Brain microvascular endothelial cell (primary cell): ENCODE measurements around the gene CPNE1.

ENCODE experiments used
- DNase-seq: peaks from one replicate; pipeline ENCODE4 v3.0.0-alpha.2; 2020
- H3K27ac ChIP-seq: fragments of 250-450 bp; sonication (Bioruptor Pico); 2 replicates; pipeline ENCODE4 v1.5.1; 2020; ENCODE audit warnings: mild to moderate bottlenecking, moderate library complexity
- H3K27me3 ChIP-seq: fragments of 250-450 bp; sonication (Bioruptor Pico); replicated peaks from 2 replicates; pipeline ENCODE4 v1.5.1; 2020; ENCODE audit warnings: mild to moderate bottlenecking
- H3K36me3 ChIP-seq: fragments of 250-450 bp; sonication (Bioruptor Pico); replicated peaks from 2 replicates; pipeline ENCODE4 v1.5.1; 2020; ENCODE audit warnings: mild to moderate bottlenecking
- H3K4me3 ChIP-seq: 2 replicates; pipeline ENCODE4 v1.5.1; 2011; ENCODE audit warnings: low read depth, mild to moderate bottlenecking, control low read depth, low read length, moderate library complexity
- in situ Hi-C: cut with HindIII; loops from 2 replicates; pipeline ENCODE4 v1.10.0; 2017; ENCODE audit warnings: low sequenced_read_pairs, low pct_ligation_motif_present
- TF ChIP-seq, protein P1 (sequence below): IDR thresholded peaks from 2 replicates; pipeline ENCODE4 v1.5.1; 2011; ENCODE audit warnings: low read depth, mild to moderate bottlenecking, moderate library complexity, low read length, control low read depth, inconsistent platforms; ENCODE audit errors: missing control alignments

Gene CPNE1

GRCh38 chr20:35681960-35682359 lies 17.3 kb upstream of the CPNE1 start:
- Histone ChIP-seq H3K27me3 (no peaks in the 10 kb centered on the region), H3K4me3 (no peak overlapping the region), H3K27ac (no peak overlapping the region), H3K36me3 (peaks cover 4% of the 10 kb centered on the region)
- no peak for DNase-seq
- TF ChIP-seq, protein P1, sequence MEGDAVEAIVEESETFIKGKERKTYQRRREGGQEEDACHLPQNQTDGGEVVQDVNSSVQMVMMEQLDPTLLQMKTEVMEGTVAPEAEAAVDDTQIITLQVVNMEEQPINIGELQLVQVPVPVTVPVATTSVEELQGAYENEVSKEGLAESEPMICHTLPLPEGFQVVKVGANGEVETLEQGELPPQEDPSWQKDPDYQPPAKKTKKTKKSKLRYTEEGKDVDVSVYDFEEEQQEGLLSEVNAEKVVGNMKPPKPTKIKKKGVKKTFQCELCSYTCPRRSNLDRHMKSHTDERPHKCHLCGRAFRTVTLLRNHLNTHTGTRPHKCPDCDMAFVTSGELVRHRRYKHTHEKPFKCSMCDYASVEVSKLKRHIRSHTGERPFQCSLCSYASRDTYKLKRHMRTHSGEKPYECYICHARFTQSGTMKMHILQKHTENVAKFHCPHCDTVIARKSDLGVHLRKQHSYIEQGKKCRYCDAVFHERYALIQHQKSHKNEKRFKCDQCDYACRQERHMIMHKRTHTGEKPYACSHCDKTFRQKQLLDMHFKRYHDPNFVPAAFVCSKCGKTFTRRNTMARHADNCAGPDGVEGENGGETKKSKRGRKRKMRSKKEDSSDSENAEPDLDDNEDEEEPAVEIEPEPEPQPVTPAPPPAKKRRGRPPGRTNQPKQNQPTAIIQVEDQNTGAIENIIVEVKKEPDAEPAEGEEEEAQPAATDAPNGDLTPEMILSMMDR = no peak
- in situ Hi-C loops = no loop called here

DNA sequence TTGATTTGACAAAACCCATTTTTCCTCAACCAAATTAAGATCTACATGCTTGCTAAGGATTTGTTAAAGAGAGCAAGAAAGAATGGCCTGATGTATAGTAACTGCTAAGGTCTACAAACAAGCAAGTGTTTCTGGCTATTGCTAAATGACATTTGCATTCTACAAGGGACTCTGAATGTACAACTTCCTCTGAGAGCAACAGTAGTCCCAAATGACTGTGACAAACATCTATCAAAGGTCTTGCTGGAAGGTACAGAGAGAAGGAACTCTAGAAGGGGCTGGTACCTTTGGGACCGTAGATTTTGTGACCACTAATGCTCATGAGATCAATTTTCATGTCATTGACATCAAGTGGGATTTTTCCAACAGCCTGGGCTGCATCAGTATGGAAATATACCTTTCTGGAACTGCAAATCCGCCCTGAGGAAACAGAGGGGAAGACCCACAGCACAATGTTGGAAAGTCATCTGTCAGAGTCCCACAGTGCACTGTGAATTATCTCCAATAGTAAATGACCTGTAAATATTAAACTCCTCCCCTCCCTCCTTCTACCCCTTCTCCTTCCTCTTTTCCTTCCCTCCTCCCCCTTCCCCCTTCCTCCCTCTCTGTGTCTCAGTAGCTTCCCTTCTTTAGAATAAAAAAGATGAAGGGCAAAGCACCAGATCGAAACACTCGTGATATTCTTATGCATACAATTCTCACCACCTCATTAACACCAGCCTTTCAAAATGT lies 15.9 kb upstream of the CPNE1 start:
- in situ Hi-C loops = no loop called here
- no peaks in the 10 kb centered on the region for H3K27me3 ChIP-seq
- DNase-seq = no peak
- no peak overlapping the region for H3K4me3 ChIP-seq
- no peak overlapping the region for H3K27ac ChIP-seq
- TF ChIP-seq, protein P1 = no peak
- peaks cover 4% of the 10 kb centered on the region for H3K36me3 ChIP-seq

- Histone ChIP-seq H3K27ac (no peak overlapping the region), H3K36me3 (peaks cover 27% of the 10 kb centered on the region), H3K4me3 (no peak overlapping the region), H3K27me3 (no peaks in the 10 kb centered on the region)
- TF ChIP-seq, protein P1 = no peak
- DNase-seq = no peak
- in situ Hi-C loops = no loop called here
These were observed 10.2 kb upstream of the CPNE1 start for GRCh38 chr20:35674921-35675320.

GRCh38 chr20:35673884-35674283 lies 9.2 kb upstream of the CPNE1 start:
- Histone ChIP-seq H3K36me3 (peaks cover 36% of the 10 kb centered on the region), H3K27me3 (no peaks in the 10 kb centered on the region), H3K4me3 (no peak overlapping the region), H3K27ac (no peak overlapping the region)
- no peak for DNase-seq
- TF ChIP-seq, protein P1 = no peak
- in situ Hi-C loops = no loop called here

GRCh38 chr20:35669681-35670080 lies 5.0 kb upstream of the CPNE1 start:
- in situ Hi-C loops = no loop called here
- Histone ChIP-seq H3K27me3 (no peaks in the 10 kb centered on the region), H3K4me3 (no peak overlapping the region), H3K36me3 (peaks cover 34% of the 10 kb centered on the region), H3K27ac (no peak overlapping the region)
- TF ChIP-seq, protein P1 = no peak
- no peak for DNase-seq

DNA sequence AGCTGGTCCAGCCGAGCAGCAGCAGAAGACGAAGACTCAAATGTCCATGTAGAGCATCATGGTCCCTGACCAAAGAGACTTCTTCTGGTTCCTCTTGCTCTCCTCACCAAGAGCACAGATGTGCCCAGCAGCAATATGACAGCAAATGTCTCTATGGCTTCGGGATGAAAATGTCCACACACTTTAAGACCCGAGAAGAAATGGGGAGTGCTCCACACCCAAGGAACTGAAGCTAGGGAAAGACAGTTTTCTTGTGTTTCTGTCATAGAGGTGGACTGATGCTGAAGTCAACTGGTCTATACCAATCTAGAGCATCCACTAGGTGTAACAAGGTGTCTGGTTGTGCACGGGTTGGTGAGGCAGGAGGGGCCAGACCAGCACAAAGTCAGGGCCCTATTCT lies 4.5 kb upstream of the CPNE1 start:
- H3K27me3 ChIP-seq = no peaks in the 10 kb centered on the region
- H3K36me3 ChIP-seq = peaks cover 30% of the 10 kb centered on the region
- DNase-seq = no peak
- TF ChIP-seq, protein P1 = no peak
- in situ Hi-C loops = no loop called here
- no peak overlapping the region for H3K27ac ChIP-seq
- no peak overlapping the region for H3K4me3 ChIP-seq
